H1 (cell line): ENCODE measurements around the gene SLC39A11. TPM values are rescaled to one million over a fixed set of nuclear protein-coding genes. Genes with fewer than 3 reads are reported as not detected.

Experiments
- polyA plus RNA-seq, 7 experiments: library from polyadenylated mRNA; depleted of rRNA in 3 of 7; stranded (reverse) in 5 of 7; unstranded in 2 of 7; fragments of >200 nt in 5 of 7; fragments of 200-250 nt in 2 of 7; gene quantifications; 1 replicate in 5 of 7; 2 replicates in 1 of 7; 4 replicates in 1 of 7; pipeline versions ENCODE4 v1.2.1 to v1.2.3, GENCODE V29; 2011 to 2013; ENCODE audit warnings: missing spikeins in 2 of 7, mixed read lengths in 2 of 7
- small RNA-seq: library from polyadenylated mRNA; stranded (forward); fragments of <200 nt; extraction: miRNeasy Mini kit (QIAGEN cat#:217004); gene quantifications from one replicate; pipeline ENCODE3, GENCODE V24; 2013; ENCODE audit not compliant: insufficient read depth
- total RNA-seq: library from RNA; stranded (reverse); fragmentation: NEBNext Ultra II Directional; extraction: Animal tissue kit (Norgen Biotek cat#: 25700); gene quantifications from 2 replicates; pipeline ENCODE4 v1.2.1, GENCODE V29; 2021

SLC39A11 gene
- total and polyA plus RNA-seq, 2 of the 8 experiments (the other 6 are each of a cell fraction or from before 2014, with no cell fraction given): 12.2 to 19.6 TPM

Small RNA genes lying within 50 kb of the gene (small RNA-seq; reads per million reads assigned to genes)
- not detected for gene RF00422

Other genes with a start within 250 kb of the SLC39A11 start
- 2.1 TPM in 2 replicates for gene SSTR2, start 72.3 kb upstream of the SLC39A11 start, total RNA-seq
- gene SSTR2, start 72.3 kb upstream of the SLC39A11 start, polyA plus RNA-seq (2011; rRNA removed): 1.7 and 3.9 TPM in 2 replicates
- 18.7 and 19.5 TPM in 2 replicates for gene COG1, start 100.4 kb upstream of the SLC39A11 start, total RNA-seq
- 11.0 and 13.7 TPM in 2 replicates for gene COG1, start 100.4 kb upstream of the SLC39A11 start, polyA plus RNA-seq (2011; rRNA removed)
- gene CPSF4L, start 169.2 kb upstream of the SLC39A11 start, total RNA-seq: not detected in 2 replicates
- gene CPSF4L, start 169.2 kb upstream of the SLC39A11 start, polyA plus RNA-seq (2011; rRNA removed): 0.28 TPM in 1 of 2 replicates, not detected in the other
- 12.6 and 13.1 TPM in 2 replicates for gene CDC42EP4, start 219.3 kb upstream of the SLC39A11 start, total RNA-seq
- gene CDC42EP4, start 219.3 kb upstream of the SLC39A11 start, polyA plus RNA-seq (2011; rRNA removed): 8.8 and 13.9 TPM in 2 replicates